GM04504 (cell line): ENCODE measurements around the gene HCFC1.

Experiments used
- DNase-seq: peaks from one replicate; pipeline ENCODE4 v3.0.0-alpha.2; 2012; ENCODE audit warnings: low read depth

The HCFC1 gene

DNA sequence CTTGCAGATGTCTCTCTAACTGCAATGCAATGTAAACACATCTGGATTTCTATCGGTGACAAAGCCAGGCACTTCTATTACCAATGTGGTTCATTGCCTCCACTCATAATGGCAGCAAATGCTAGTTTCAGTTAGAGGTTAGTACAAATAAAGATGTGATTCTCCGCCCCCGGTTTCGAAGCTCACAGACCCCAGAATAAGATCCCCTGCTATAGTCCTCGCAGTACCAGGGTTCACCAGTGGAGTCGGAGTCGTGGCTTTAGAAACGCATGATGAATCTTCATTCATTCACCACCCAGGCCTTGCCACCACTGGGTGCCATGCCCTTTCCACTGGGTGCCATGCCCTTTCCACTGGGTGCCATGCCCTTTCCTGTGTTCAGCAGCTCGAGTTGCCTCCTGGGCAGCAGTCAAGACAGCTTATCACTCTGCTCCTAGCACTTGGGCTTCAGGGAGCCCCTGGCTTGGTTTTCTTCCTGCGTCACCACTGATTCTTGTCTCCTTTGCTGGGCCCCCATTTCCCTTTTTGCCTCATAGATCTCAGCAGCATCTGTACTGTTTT lies 33.3 kb downstream of the HCFC1 start:
- no peak for DNase-seq

DNA sequence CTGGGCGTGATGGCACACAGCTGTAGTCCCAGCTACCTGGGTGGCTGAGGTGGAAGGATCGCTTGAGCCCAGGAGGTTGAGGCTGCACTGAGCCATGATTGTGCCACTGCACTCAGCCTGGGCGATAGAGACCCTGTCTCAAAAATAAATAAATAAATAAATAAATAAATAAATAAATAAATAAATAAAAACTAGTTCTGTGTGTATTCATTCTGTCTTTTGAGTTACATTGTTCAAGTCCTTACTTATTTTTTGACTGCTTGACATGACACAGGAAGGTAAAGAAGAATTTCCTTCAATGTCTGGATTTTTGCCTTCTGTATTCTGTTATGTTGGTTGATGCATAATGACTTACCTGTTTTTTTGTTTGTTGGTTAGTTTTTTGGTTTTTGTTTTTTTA lies 34.6 kb downstream of the HCFC1 start:
- no peak for DNase-seq

DNA sequence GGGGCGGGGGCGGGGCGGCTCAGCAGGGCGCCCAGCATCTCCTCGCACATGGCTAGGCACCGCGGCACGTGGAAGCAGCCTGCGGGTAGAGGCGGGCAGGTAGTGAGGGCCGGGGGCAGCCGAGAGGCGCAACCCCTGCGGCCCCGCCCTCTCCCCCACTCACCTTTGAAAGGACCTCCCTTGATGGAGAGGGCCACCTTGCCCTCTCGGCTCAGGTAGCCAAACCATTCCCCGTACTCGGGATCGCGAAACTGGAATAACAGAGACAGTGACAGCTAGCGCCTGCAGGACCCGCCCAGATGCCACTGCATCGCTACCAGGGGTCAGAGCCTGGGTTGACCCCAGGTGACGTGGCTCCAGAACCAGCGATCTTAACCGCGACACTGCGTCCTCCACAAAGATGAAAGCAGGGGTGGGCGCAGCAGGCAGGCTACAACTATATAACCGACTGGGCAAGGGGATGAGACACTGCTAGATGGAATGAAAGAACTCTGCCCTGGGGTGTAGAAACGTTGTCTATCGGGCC lies 36.2 kb downstream of the HCFC1 start:
- DNase-seq: no peak

DNA sequence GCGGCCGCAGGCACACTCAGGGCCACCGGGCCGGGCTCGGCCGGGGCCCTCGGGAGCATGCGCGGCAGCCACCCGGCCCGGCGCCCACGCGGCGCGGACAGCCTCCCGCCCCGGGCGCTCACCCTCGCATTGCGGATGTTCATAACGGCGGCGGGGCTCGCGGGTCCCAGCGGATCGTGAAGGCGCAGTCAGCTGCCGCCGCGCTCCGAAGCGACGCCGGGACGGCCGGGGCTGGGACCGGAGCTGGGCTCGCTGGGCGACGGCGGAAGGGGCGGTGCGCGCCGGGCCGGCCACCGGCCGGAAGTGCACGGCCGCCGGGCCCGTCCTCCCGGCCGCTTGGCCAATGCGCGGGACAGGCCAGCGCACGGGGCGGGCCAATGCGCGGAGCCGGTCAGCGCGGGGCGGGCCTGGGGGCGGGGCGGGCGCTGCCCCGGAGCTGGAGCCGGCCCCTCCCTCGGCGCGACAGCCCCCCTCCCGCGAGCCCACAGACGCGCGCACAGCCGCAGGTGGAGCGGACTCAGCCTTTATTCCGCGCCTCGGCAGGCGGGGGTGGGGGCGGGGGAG lies 36.8 kb downstream of the HCFC1 start, which contains the start of gene NAA10:
TSS of gene NAA10 (minus strand) at position 276 of the 564 bp plus-strand sequence. CDS start at position 143, 133 bp downstream.
- DNase-seq: peak; percentile 61

DNA sequence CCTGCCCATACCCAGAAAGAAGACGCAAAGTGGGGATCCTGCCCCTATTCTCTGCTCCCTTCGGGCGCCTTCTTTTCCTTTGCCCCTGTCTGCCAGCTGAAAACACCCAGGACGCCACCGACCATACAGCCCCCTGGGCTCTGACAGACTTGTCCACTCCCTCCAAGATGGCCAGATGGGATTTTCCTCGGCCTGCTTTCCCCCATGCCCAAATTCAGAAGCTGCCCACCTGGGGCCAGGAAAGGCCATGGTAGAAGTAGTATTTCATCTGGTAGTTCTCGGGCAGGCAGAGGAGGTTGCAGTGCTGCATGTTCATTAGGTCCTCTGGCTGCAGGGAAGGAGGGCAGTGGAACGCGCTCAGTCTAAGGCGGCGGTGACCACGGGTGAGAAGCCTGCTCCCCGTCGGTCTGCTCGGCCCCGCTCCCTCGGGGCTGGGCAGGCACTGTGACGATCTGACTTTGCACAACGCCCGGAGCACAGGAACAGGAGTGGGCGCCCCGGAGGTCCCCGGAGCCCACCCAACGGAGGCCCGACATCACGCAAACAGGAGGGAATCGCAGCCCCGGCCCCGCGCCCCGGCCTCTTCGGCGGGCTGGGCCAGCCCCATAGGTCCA lies 37.4 kb downstream of the HCFC1 start:
- DNase-seq: no peak

DNA sequence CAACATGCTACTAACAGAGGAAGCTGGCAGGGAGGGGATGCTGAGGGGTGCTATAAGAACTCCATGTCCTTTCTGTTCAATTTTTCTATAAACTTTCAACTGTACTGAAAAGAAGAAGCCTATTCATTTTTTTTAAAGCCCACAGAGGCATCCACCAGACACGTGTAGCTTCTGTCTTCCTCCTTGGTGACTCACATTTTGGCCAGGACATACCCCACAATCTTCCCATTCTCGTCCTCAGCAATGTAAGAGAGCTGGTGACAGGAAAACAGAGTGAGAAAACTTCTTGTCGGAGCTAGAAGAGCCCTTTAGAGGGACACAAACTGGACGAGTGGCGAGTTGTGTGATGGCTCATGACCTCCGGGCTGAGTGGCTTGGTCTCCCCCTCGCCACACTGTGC lies 37.9 kb downstream of the HCFC1 start:
- DNase-seq: peak; percentile 34

DNA sequence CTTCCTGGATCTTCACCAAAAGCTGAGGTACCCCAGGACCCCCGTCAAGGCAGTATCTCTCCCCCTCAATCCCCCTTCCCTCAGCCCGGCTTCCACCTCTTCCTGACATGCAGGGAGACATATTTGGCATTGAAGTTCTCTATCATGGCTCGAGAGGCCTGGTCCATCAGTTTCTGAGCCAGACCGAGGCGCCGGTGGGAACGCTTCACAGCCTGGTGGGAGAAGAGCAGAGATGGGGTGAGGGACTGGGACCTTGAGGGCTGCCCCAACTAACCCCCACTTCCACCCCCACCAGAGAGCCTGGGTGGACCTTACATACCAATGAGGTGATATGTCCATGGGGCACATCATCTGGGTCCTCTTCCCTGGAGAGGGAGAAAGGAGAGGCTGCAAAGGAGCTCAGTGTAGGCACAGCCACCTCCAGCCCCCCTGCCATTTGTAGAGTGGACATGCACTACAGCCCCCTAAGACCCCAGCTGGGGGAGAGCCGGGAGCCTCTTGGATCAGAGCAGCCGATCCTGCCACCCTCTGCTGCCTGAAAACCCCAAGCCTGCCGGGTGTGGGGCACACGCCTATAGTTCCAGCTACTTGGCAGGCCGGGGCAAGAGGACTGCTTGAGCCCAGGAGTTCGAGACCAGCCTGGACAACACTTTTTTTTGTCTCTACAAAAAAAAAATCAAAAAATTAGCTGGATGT lies 39.2 kb downstream of the HCFC1 start:
- no peak for DNase-seq

DNA sequence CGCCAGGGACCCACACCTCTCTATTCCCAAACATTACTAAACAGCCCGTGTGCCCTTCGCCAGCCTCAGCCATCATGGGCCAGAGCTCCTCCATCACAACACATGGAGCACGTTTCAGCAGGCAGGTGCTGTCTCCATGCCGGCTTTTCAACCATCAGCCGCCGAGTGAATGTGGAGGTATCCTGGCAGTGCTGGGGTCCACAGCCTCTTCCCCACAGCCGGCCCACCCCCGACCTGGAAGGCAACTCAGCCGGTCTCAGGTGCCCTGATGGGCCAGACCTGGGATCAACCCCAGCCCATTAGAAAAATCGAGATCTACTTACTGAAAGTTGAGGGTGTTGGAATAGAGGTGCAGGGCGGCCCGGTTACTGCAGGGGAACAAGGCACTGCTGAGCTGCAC lies 39.9 kb downstream of the HCFC1 start:
- no peak for DNase-seq

DNA sequence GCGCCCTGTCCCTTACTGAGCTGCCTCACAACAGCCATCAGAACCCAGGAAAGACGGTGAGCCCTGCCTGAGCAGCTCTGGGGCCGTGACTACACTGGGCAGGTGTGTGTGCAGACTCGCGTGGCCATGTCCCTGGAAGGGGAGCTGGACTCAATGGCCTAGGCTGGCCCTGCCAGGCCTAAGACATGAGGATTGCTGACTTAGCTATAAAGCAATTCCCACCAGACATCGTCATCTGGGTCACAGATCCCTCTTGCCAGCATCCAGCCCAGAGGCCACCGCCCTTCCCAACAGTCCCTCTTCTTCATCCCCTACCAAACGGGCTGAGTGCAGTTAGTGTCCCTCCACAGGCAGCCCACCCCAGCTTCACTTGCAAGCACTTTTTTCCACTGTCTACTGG lies 40.5 kb downstream of the HCFC1 start:
- DNase-seq: no peak

DNA sequence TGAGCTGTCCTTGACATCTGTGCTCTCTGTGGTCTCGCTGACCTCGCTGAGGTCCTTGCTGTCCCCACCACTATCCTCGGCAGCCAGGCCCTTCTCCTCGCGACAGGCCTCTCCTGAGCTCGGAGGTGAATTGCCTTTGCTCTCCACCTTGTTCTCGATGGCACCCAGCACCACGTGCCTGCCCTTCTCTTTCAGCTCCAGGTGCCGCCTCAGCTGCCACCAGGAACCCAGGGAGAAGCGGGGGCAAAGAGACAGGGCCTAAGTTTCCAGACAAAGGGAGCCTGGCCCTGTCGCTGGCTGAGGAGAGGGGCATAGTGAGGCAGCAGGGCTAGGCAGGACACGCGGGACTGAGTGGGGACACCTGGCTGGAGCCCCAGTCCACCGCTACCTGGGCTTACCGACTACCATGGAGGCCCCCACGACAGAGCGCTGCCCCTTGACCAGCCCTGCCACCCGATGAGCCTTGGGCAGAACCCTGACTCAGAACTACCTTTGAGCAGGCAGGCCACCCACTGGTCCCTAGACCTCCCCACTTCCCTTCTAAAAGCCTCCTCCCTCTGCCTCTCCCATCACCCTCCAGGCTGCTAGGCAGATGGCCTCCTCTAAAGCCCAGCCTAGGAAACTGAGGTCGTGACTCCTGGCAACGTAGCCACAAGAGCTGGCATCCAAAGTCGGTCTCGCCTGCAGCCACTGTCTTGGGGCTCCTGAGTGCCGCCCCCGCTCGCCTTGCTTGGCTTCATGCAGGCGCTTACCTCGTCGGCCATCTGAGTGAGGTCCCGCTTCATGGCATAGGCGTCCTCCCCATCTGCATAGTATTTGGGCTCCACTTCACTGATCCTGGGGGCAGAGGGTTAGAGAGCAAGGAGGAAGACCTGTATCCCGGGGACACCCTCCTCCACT lies 41.4 kb downstream of the HCFC1 start:
- DNase-seq: no peak

DNA sequence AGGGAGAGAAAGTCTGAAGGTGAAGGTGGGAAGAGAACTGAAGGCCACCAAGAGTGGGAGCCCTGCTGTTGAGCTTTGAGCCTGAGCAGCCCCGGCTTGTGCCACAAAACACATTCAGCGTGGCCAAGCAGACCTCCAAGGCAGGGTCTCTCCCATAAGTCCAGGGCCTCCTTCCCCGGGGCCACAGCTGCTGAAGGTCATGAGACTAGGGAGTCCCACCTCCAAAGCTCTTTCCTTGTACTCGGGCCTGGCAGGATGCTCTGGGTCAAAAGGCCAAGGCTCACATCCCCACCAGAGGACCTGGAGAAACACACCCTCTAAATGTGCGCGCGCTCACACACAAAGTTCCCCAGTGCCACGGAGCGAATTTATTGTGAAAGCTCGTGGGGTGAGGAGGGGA lies 42.0 kb downstream of the HCFC1 start:
- no peak for DNase-seq

DNA sequence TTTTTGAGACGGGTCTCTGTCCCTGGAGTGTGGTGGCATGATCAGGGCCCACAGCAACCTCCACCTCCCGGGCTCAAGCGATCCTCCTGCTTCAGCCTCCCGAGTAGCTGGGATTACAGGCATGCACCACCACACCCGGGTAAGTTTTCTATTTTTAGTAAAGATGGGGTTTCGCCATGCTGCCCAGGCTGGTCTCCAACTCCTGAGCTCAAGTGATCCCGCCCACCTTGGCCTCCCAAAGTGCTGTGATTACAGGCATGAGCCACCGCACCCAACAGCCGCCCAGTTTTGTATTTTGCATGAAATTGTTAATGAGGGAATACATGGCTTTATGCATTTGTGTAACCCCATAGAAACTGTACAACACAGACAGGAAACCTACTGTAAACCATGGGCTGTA lies 42.8 kb downstream of the HCFC1 start:
- no peak for DNase-seq

DNA sequence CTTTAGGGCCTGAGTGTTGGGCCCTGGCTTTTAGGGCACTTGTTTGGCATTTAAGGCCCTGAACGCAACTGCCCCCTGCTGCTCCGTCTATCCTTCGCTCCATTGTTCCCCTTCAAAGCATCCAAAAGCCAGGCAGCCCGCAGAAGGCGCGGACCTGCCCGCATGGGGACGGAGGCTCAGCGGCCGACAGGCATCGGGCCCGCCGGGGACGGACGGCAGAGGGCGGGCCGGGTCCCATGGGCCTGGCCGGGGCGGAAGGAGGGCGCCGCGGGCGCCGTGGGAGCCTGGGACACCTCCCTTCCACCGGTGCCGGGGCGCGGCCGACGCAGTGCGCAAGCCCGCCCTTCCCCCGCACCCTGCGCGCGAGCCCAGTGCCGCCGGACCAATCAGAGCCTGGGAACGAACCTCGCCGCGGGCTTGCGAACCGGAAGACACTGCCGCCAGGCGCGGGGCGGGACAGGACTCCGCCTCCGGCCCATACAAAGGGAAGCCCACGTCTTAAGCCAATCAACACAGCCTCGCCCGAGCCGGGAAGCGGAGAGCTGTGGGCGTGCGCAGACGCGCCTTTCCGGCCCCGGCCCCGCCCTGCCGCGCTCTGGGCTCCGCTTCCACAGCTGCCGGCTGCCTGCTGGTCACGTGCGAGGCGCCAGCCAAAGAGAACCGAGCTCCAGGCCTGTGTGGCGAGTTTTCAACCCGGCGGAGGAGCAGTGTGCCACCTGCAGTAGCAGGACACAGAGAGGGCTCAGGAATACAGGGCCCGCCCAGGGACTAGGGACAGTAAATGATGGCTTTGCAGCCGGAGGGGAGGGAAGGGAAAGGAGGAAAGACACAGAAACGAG lies 43.5 kb downstream of the HCFC1 start:
- DNase-seq: peak; percentile 99

DNA sequence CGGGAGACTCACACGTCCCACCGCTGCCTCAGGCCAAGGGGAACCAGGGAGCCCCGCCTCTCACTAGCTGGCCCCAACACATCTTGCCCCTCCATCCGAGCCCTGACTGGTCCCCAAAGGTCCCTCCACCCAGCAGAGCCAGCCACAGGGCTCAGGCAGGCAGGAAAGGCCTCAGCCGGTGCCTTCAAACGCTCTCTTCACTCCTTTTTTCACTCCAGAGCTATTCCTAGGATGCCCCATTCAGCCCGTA lies 44.0 kb downstream of the HCFC1 start:
- no peak for DNase-seq

DNA sequence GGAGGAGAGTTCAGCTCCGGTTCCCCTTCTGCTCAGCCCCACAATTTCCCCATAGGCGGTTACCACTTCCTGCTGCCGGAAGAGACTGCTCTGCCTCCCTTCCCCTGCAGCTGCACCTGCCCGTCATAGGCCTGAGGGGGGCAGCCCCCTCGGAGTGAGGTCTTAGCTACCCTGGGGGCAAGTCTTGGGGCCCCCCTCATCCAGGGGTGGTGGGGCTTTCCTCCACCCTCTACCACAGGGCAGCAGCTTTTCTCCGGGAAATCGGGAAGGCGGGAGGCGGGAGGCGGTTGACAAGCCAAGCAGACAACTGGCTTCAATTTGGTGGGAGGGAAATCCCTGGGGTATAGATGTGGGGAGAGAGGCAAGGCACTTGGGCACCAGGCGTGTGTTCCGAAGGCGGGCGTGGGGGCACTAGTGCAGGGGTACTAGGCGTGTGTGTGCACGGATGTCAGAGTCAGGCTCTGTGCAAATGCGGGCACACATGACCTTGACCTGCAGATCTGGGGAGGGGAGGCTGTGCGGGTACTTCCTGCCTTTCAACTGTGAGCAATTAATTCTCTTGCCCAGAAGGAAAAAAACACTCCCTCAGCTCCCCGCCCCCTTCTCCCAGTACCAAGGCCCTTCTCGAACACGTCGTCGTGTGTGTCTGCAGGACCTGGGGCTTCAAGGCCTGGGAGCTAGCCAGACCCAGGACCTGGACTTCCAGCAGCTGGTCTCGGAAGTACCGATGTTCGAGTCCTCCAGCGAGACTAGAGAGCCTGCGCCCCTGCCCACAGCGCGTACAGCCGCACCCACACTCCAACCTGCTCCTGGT lies 44.6 kb downstream of the HCFC1 start:
- DNase-seq: no peak

DNA sequence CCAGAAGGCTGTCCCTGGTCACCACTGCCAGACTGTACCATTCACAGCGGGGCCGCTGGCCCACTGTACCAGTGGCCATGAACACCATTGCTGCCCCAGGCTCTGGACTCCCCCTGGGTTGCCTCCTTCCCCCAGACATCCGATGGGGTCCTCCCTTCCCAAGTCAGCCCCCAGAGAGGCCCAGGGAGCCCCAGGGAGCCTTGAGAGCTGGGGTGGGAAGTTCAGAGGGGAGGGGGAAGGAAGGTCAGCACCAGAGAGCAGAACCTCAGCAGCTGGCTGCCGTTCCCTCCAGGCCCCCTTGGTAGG lies 45.1 kb downstream of the HCFC1 start:
- no peak for DNase-seq

DNA sequence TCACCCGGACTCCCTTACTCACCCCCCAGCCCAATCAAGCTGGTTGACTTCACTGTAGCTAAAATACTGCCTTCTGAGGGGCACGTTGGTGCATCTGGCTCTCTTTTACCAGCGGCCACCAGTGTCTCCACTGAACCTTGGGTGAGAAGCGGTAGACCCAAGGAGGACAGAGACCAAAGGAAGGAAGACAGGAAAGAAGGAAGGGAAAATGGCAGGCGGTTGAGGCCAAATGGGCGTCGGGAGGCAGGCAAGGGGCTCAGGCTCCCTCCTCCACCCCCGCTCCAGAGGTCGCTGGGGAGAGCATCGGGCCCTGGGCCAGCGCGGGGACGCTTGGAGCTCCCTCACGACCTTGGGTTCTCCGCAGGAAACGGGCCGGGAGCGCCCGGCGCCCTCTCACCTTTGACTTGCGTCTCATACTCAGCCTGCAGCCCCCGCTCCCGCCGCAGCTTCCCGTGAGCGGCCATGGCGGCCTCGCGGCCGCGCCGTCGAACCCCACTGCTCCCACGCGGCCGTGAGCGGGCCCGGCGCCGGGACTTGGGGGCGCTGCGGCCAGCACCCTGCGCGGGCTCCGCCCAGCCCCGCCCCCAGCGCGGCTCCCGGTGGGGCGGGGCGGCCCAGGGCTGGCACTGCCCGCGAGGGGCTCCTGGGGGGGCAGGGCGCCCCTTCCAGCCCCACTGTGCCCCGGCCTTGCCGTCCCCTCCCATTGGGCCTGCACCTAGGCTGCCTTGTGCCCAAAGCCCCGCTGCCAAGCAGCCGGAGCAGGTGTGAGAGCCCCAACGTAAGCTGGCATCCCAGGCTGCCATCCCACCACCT lies 45.7 kb downstream of the HCFC1 start, which contains the start of gene ARHGAP4:
TSS of gene ARHGAP4 (minus strand) at position 526 of the 813 bp plus-strand sequence. CDS start at position 464, 62 bp downstream.
- no peak for DNase-seq

DNA sequence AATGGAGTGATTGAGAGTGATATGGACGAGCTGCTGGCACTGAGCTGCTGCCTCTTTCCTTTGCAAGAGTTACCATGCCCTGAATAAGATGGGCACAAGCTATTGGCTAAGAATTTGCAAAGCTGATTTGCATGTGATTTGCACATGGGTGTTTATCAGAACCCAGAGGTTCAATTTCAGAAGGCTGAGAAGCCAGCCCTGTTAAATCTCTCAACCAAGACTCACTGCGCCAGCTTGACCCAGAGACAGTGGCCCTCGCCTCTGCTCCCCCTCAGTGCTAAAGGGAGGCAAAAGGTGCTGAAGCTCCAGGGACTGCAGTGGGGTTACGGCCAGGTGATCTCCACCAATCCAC lies 46.3 kb downstream of the HCFC1 start:
- DNase-seq: no peak

DNA sequence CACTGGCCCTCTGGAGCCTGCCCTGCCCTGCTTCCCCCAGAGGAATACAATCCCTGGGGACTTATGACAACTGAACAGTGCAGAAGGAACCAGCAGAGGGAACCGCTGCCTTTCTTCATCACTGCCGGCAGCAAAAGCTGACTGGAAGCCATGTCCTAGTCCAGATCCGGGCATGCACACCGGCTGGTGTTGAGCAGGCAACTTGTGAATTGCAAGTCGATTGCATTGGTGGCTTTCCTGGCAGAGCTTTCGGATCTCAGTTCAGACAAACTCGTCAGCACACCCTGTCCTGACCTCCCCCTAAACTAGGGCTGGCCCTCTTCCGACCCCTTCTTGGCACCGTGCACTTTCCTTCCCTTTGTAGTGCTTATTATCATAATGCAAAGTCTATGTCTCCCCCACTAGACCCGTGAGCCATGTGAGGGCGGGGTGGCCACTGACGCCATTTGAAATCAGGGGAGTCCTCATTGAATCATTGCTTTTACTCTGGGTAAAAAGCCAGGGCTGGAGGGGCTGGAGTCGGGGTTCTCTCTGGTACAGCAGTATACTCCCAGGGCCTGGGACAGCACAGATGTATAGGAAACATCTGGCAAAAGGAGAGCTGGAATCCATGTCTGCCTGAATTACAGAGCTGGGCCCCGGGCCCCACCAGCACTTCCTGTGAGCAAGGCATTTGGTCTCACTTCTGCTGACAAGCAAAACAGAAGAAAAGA lies 47.3 kb downstream of the HCFC1 start:
- DNase-seq: peak; percentile 19
